K562 (cell line): Measurements from ENCODE around the gene CYP4V2.

Experiments used
- ATF1 ChIP-seq, 2 experiments: fragments of 450-650 bp in 1 of 2; IDR thresholded peaks; 2 replicates each; pipeline ENCODE4 v1.6.1; 2016; ENCODE audit warnings: missing compliant biosample characterization in 1 of 2, missing genetic modification characterization in 1 of 2
- DDX20 ChIP-seq: fragments of 450-650 bp; IDR thresholded peaks from 2 replicates; pipeline ENCODE4 v1.6.1; 2016; ENCODE audit warnings: missing genetic modification characterization, low read depth, mild to moderate bottlenecking, missing compliant biosample characterization, moderate library complexity
- KLF1 ChIP-seq: fragments of 450-650 bp; IDR thresholded peaks from 2 replicates; pipeline ENCODE4 v1.6.1; 2016; ENCODE audit warnings: missing genetic modification characterization, missing compliant biosample characterization
- POLR2A ChIP-seq: fragments of 450-650 bp; conservative IDR thresholded peaks from 2 replicates; pipeline ENCODE4 v1.6.1; 2016
- POLR2AphosphoS5 ChIP-seq: IDR thresholded peaks from 2 replicates; pipeline ENCODE4 v1.6.1; 2011; ENCODE audit warnings: mild to moderate bottlenecking, low read depth, low read length, moderate library complexity; ENCODE audit not compliant: control insufficient read depth, insufficient read depth
- ZNF143 ChIP-seq: sonication (generic); formaldehyde crosslinking; IDR thresholded peaks from 2 replicates; pipeline ENCODE4 v1.9.0; 2022; ENCODE audit warnings: mild to moderate bottlenecking, missing genetic modification reagents
- ZNF778 ChIP-seq: fragments of 450-650 bp; formaldehyde crosslinking; IDR thresholded peaks from 2 replicates; pipeline ENCODE4 v1.4.0; 2020; ENCODE audit warnings: mild to moderate bottlenecking, moderate library complexity
- TF ChIP-seq, protein P1 (sequence below): sonication (generic); formaldehyde crosslinking; IDR thresholded peaks from 2 replicates; pipeline ENCODE4 v1.8.1; 2023; ENCODE audit warnings: missing genetic modification reagents, mild to moderate bottlenecking, borderline replicate concordance
- TF ChIP-seq, protein P2 (sequence below), 3 experiments: IDR thresholded peaks in 2 of 3; conservative IDR thresholded peaks in 1 of 3; 2 replicates each; pipeline ENCODE4 v1.5.1; 2011 to 2012; ENCODE audit warnings: low read length in 3 of 3, mild to moderate bottlenecking in 3 of 3, control low read depth in 2 of 3, improper control_type of control experiment in 1 of 3, inconsistent platforms in 1 of 3, low read depth in 1 of 3, mixed read lengths in 1 of 3, moderate library complexity in 1 of 3; ENCODE audit not compliant: insufficient read depth in 2 of 3

DNA sequence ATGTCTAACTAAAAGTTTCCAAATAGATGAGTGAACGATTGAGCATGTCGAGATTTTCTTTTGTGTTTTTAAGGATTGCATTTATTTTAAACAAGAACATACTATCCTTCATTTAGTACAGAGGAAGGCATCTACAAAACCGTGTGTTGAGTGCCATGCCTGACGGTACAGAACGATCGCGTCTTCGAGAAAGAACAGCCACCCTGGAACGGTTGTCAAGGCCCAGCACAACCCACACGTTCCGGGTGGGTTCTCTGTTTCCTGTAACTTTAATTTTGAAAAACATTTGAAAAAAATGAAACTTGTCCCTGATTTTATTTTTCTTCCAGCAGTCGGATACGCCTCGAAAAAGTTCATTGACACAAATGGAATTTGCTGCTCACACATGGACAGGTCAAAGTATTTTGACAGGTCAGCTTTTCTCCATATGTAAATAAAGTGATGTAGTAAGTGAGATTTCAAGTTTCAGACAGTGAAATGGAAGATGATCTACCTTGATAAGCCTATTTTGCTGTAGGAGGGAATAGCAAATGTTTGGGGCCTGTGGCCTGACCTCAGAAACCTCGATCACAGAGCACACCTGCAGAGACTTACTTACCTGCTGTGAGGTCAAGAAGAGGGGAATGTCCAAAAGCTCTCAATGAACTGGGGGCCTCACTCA lies 24.4 kb upstream of the CYP4V2 start:
- TF ChIP-seq POLR2A: no peak
- TF ChIP-seq ZNF143 (CRISPR knock-in tag): no peak
- TF ChIP-seq KLF1: no peak
- TF ChIP-seq DDX20 (tag): no peak
- no peak for TF ChIP-seq POLR2AphosphoS5
- no peak for TF ChIP-seq ATF1 (CRISPR knock-in tag; IDR thresholded peaks at IDR 0.05)
- TF ChIP-seq ATF1 (tag; IDR thresholded peaks at IDR 0.05): no peak
- TF ChIP-seq, protein P1, sequence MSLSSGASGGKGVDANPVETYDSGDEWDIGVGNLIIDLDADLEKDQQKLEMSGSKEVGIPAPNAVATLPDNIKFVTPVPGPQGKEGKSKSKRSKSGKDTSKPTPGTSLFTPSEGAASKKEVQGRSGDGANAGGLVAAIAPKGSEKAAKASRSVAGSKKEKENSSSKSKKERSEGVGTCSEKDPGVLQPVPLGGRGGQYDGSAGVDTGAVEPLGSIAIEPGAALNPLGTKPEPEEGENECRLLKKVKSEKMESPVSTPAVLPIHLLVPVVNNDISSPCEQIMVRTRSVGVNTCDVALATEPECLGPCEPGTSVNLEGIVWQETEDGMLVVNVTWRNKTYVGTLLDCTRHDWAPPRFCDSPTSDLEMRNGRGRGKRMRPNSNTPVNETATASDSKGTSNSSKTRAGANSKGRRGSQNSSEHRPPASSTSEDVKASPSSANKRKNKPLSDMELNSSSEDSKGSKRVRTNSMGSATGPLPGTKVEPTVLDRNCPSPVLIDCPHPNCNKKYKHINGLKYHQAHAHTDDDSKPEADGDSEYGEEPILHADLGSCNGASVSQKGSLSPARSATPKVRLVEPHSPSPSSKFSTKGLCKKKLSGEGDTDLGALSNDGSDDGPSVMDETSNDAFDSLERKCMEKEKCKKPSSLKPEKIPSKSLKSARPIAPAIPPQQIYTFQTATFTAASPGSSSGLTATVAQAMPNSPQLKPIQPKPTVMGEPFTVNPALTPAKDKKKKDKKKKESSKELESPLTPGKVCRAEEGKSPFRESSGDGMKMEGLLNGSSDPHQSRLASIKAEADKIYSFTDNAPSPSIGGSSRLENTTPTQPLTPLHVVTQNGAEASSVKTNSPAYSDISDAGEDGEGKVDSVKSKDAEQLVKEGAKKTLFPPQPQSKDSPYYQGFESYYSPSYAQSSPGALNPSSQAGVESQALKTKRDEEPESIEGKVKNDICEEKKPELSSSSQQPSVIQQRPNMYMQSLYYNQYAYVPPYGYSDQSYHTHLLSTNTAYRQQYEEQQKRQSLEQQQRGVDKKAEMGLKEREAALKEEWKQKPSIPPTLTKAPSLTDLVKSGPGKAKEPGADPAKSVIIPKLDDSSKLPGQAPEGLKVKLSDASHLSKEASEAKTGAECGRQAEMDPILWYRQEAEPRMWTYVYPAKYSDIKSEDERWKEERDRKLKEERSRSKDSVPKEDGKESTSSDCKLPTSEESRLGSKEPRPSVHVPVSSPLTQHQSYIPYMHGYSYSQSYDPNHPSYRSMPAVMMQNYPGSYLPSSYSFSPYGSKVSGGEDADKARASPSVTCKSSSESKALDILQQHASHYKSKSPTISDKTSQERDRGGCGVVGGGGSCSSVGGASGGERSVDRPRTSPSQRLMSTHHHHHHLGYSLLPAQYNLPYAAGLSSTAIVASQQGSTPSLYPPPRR (CRISPR knock-in tag): no peak
- no peak for TF ChIP-seq ZNF778 (CRISPR knock-in tag)
- TF ChIP-seq, protein P2, sequence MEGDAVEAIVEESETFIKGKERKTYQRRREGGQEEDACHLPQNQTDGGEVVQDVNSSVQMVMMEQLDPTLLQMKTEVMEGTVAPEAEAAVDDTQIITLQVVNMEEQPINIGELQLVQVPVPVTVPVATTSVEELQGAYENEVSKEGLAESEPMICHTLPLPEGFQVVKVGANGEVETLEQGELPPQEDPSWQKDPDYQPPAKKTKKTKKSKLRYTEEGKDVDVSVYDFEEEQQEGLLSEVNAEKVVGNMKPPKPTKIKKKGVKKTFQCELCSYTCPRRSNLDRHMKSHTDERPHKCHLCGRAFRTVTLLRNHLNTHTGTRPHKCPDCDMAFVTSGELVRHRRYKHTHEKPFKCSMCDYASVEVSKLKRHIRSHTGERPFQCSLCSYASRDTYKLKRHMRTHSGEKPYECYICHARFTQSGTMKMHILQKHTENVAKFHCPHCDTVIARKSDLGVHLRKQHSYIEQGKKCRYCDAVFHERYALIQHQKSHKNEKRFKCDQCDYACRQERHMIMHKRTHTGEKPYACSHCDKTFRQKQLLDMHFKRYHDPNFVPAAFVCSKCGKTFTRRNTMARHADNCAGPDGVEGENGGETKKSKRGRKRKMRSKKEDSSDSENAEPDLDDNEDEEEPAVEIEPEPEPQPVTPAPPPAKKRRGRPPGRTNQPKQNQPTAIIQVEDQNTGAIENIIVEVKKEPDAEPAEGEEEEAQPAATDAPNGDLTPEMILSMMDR (IDR thresholded peaks at IDR 0.05 in 2 of 3, conservative IDR thresholded peaks at IDR 0.05 in 1 of 3; ENCODE audit: insufficient read depth in 2 of 3, low read depth in 1 of 3, low read length in 3 of 3): no peak
